GM12878 (cell line): Measurements from ENCODE around the gene TTC22. TPM values are rescaled to one million over a fixed set of nuclear protein-coding genes. Genes with fewer than 3 reads are reported as not detected.

Source experiments
- ATAC-seq: fragments of 200-7000 bp; cut with Tn5 transposase; 3 replicates; pipeline ENCODE4 v1.9.1; 2020; ENCODE audit warnings: mild to moderate bottlenecking, moderate library complexity
- BruUV-seq: library from RNA; stranded (reverse); fragments of 400-500 nt; replicated peaks from 2 replicates; lab custom pipeline; 2021; lab: Mats Ljungman, UMichigan
- CTCF ChIA-PET: fragments of 300-600 bp; sonication (Branson Sonifier 250); formaldehyde crosslinking; extraction: SDS; loops from one replicate; lab custom pipeline; 2021; ENCODE audit warnings: inconsistent platforms; lab: Yijun Ruan, JAX
- POLR2A ChIA-PET: fragments of 350-600 bp; formaldehyde crosslinking; extraction: SDS; loops from one replicate; lab custom pipeline; 2021; ENCODE audit warnings: inconsistent platforms; lab: Charles Lee
- RAD21 ChIA-PET: fragments of 300-600 bp; sonication (Branson Sonifier 250); formaldehyde crosslinking; loops from one replicate; lab custom pipeline; 2023; ENCODE audit warnings: antibody characterized with exemption; ENCODE audit not compliant: unreplicated experiment; lab: Charles Lee
- SMC1A ChIA-PET: fragments of 300-600 bp; sonication (Branson Sonifier 250); formaldehyde crosslinking; loops from one replicate; lab custom pipeline; 2023; ENCODE audit not compliant: unreplicated experiment, uncharacterized antibody; lab: Charles Lee
- DNase-seq: peaks from one replicate; pipeline ENCODE4 v3.0.0-alpha.2; 2011; ENCODE audit warnings: low read depth, low spot score
- FAIRE-seq: peaks from 3 replicates; lab custom pipeline; 2011; peaks lifted over from hg19 to GRCh38; lab: Jason Lieb, UNC
- H2AFZ ChIP-seq: 2 replicates; pipeline ENCODE4 v1.6.0; 2011; ENCODE audit warnings: low read depth, low read length, control low read depth; ENCODE audit not compliant: control insufficient read depth
- H3K27ac ChIP-seq: 2 replicates; pipeline ENCODE4 v1.5.1; 2011; ENCODE audit warnings: control low read depth; ENCODE audit not compliant: control insufficient read depth, insufficient read depth
- H3K27me3 ChIP-seq, 2 experiments: replicated peaks in 1 of 2; 2 replicates each; pipeline versions ENCODE4 v1.6.0 to v1.6.1; 2011; ENCODE audit warnings: low read length in 1 of 2; ENCODE audit not compliant: control insufficient read depth in 2 of 2, insufficient read depth in 2 of 2
- H3K36me3 ChIP-seq, 2 experiments: 2 replicates each; pipeline ENCODE4 v1.5.1; 2011; ENCODE audit warnings: low read length in 1 of 2; ENCODE audit not compliant: control insufficient read depth in 2 of 2, insufficient read depth in 2 of 2
- H3K4me1 ChIP-seq: 2 replicates; pipeline ENCODE4 v1.6.1; 2011; ENCODE audit warnings: mild to moderate bottlenecking, low read length, moderate library complexity, mixed read lengths; ENCODE audit not compliant: control insufficient read depth, insufficient read depth
- H3K4me2 ChIP-seq: 2 replicates; pipeline ENCODE4 v1.6.0; 2011; ENCODE audit warnings: control low read depth; ENCODE audit not compliant: control insufficient read depth, insufficient read depth
- H3K4me3 ChIP-seq: fragments of 200-600 bp; sonication (generic); 2 replicates; pipeline ENCODE4 v1.5.1; 2016
- H3K79me2 ChIP-seq: 2 replicates; pipeline ENCODE4 v1.6.0; 2011; ENCODE audit warnings: low read length; ENCODE audit not compliant: control insufficient read depth, insufficient read depth
- H3K9ac ChIP-seq: 2 replicates; pipeline ENCODE4 v1.8.0; 2011; ENCODE audit warnings: low read length, control low read depth, mixed read lengths; ENCODE audit not compliant: control insufficient read depth, insufficient read depth
- H3K9me3 ChIP-seq: replicated peaks from 3 replicates; pipeline ENCODE4 v1.5.1; 2011; ENCODE audit warnings: mild to moderate bottlenecking, low read length; ENCODE audit not compliant: control insufficient read depth, insufficient read depth
- H4K20me1 ChIP-seq: 2 replicates; pipeline ENCODE4 v1.6.0; 2011; ENCODE audit not compliant: control insufficient read depth, insufficient read depth
- BCL11A ChIP-seq: IDR thresholded peaks from 2 replicates; pipeline ENCODE4 v1.6.1; 2011; ENCODE audit warnings: low read depth, low read length
- BMI1 ChIP-seq: fragments of 450-650 bp; IDR thresholded peaks from 2 replicates; pipeline ENCODE4 v1.6.1; 2016; ENCODE audit warnings: mild to moderate bottlenecking, moderate library complexity, borderline replicate concordance
- CBX3 ChIP-seq: fragments of 200-600 bp; sonication (generic); IDR thresholded peaks from 2 replicates; pipeline ENCODE4 v1.6.1; 2016; ENCODE audit warnings: low read depth, borderline replicate concordance
- HCFC1 ChIP-seq: fragments of 150-350 bp; IDR thresholded peaks from 2 replicates; pipeline ENCODE4 v1.6.1; 2014; ENCODE audit warnings: low read length
- MYC ChIP-seq: IDR thresholded peaks from 2 replicates; pipeline ENCODE4 v1.6.1; 2011; ENCODE audit warnings: mild to moderate bottlenecking, low read length, moderate library complexity, inconsistent platforms; ENCODE audit not compliant: insufficient read depth, insufficient replicate concordance, insufficient read length, severe bottlenecking
- NR2C2 ChIP-seq: IDR thresholded peaks from 2 replicates; pipeline ENCODE4 v1.6.1; 2011; ENCODE audit warnings: borderline replicate concordance, low read depth; ENCODE audit not compliant: control insufficient read depth, insufficient read length
- POLR2A ChIP-seq: IDR thresholded peaks from 2 replicates; pipeline ENCODE4 v1.6.1; 2011; ENCODE audit warnings: low read depth, mild to moderate bottlenecking, low read length
- POLR2AphosphoS2 ChIP-seq: IDR thresholded peaks from 2 replicates; pipeline ENCODE4 v1.6.1; 2011; ENCODE audit warnings: low read depth, mild to moderate bottlenecking, low read length, improper control_type of control experiment, moderate library complexity
- STAT1 ChIP-seq: fragments of 450-650 bp; conservative IDR thresholded peaks from 2 replicates; pipeline ENCODE4 v1.6.1; 2014; ENCODE audit warnings: antibody characterized with exemption, mild to moderate bottlenecking
- TCF7 ChIP-seq: IDR thresholded peaks from 2 replicates; pipeline ENCODE4 v1.6.1; 2014; ENCODE audit warnings: antibody characterized with exemption, borderline replicate concordance
- ZSCAN29 ChIP-seq: fragments of 450-650 bp; IDR thresholded peaks from 2 replicates; pipeline ENCODE4 v1.6.1; 2017; ENCODE audit warnings: mild to moderate bottlenecking, moderate library complexity
- ZZZ3 ChIP-seq: IDR thresholded peaks from 2 replicates; pipeline ENCODE4 v1.6.1; 2011; ENCODE audit warnings: low read depth; ENCODE audit not compliant: control insufficient read depth, insufficient read length
- WGBS: methylation state at CpG from one replicate; pipeline ENCODE4 v1.1.6; 2016; ENCODE audit warnings: low lambda C conversion rate; ENCODE audit not compliant: insufficient replicate concordance, insufficient coverage; ENCODE audit errors: missing lambda C conversion rate; 5-methylcytosine and 5-hydroxymethylcytosine counted together
- in situ Hi-C: fragments of 300-500 bp; cut with MboI; formaldehyde crosslinking; loops from 9 replicates; pipeline ENCODE4 v1.14.3; 2018; ENCODE audit warnings: mixed read lengths
- intact Hi-C: fragments of 100-400 bp; cut with micrococcal nuclease; formaldehyde crosslinking; loops from one replicate; pipeline ENCODE4 v1.14.2; 2022; ENCODE audit not compliant: unreplicated experiment
- polyA plus RNA-seq, 11 experiments: library from polyadenylated mRNA; depleted of rRNA in 4 of 11; unstranded in 6 of 11; stranded (reverse) in 5 of 11; fragments of >200 nt; fragmentation: Nextera tagmentation in 4 of 11; fragmentation: Illumina TruSeq in 1 of 11; extraction: Ambion mirVana in 4 of 11; extraction: Trizol in 1 of 11; gene quantifications; 1 replicate in 1 of 11; 2 replicates in 10 of 11; pipeline versions ENCODE4 v1.2.1 to v1.2.3, GENCODE V29; 2011 to 2016; ENCODE audit warnings: inconsistent platforms in 2 of 11, missing spikeins in 2 of 11, low read depth in 1 of 11
- total RNA-seq, 4 experiments: library from RNA; depleted of rRNA in 3 of 4; stranded (reverse); fragments of >200 nt in 3 of 4; fragmentation: Illumina TruSeq in 1 of 4; extraction: Trizol in 1 of 4; gene quantifications; 2 replicates each; pipeline versions ENCODE4 v1.2.1 to v1.2.3, GENCODE V29; 2013 to 2021
- TF ChIP-seq, protein P1 (sequence below): fragments of 450-650 bp; formaldehyde crosslinking; IDR thresholded peaks from 2 replicates; pipeline ENCODE4 v1.4.0; 2022; ENCODE audit warnings: mild to moderate bottlenecking, moderate library complexity
- TF ChIP-seq, protein P2 (sequence below): fragments of 450-650 bp; IDR thresholded peaks from 2 replicates; pipeline ENCODE4 v1.6.1; 2017; ENCODE audit warnings: antibody characterized with exemption, mild to moderate bottlenecking, moderate library complexity
- TF ChIP-seq, protein P3 (sequence below): fragments of 450-650 bp; IDR thresholded peaks from 2 replicates; pipeline ENCODE4 v1.6.1; 2018; ENCODE audit warnings: borderline replicate concordance, mild to moderate bottlenecking; ENCODE audit not compliant: partially characterized antibody

TTC22 gene
- total and polyA plus RNA-seq, 10 of the 15 experiments (the other 5 are each of a cell fraction or from before 2014, with no cell fraction given) = 0.64 to 5.1 (median 1.9) TPM

GRCh38 chr1:54758678-54759348, 42.3 kb downstream of the TTC22 start (continued):
- TF ChIP-seq, protein P1, sequence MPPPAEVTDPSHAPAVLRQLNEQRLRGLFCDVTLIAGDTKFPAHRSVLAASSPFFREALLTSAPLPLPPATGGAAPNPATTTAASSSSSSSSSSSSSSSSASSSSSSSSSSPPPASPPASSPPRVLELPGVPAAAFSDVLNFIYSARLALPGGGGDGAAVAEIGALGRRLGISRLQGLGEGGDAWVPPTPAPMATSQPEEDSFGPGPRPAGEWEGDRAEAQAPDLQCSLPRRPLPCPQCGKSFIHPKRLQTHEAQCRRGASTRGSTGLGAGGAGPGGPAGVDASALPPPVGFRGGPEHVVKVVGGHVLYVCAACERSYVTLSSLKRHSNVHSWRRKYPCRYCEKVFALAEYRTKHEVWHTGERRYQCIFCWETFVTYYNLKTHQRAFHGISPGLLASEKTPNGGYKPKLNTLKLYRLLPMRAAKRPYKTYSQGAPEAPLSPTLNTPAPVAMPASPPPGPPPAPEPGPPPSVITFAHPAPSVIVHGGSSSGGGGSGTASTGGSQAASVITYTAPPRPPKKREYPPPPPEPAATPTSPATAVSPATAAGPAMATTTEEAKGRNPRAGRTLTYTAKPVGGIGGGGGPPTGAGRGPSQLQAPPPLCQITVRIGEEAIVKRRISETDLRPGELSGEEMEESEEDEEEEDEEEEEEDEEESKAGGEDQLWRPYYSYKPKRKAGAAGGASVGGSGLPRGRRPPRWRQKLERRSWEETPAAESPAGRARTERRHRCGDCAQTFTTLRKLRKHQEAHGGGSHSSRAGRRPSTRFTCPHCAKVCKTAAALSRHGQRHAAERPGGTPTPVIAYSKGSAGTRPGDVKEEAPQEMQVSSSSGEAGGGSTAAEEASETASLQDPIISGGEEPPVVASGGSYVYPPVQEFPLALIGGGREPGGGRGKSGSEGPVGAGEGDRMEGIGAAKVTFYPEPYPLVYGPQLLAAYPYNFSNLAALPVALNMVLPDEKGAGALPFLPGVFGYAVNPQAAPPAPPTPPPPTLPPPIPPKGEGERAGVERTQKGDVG (CRISPR knock-in tag) = no peak
- no peak for TF ChIP-seq TCF7
- no peak for TF ChIP-seq BCL11A
- TF ChIP-seq STAT1 = no peak
- no peak for TF ChIP-seq ZSCAN29
- TF ChIP-seq HCFC1 = no peak
- TF ChIP-seq BMI1 = no peak
- no peak for TF ChIP-seq NR2C2

GRCh38 chr1:54757833-54758232, 43.3 kb downstream of the TTC22 start:
- H3K36me3 ChIP-seq = peaks cover 2 to 7% of the 10 kb centered on the region in 2 experiments; a peak in 3 of 4 replicates
- ChIA-PET RAD21 (no interaction called here), SMC1A (no interaction called here), POLR2A (no interaction called here), CTCF (no interaction called here)
- DNase-seq (no peak), ATAC-seq (no peak), FAIRE-seq (no peak)
- H3K9me3 ChIP-seq = no peaks in the 10 kb centered on the region
- no peak overlapping the region for H3K9ac ChIP-seq
- H3K27me3 ChIP-seq = no peaks in the 10 kb centered on the region
- no TSS peak for BruUV-seq
- no peak overlapping the region for H3K4me2 ChIP-seq
- no peak overlapping the region for H2AFZ ChIP-seq
- no peak overlapping the region for H3K27ac ChIP-seq
- H3K4me3 ChIP-seq = no peak overlapping the region
- H3K4me1 ChIP-seq = no peaks in the 10 kb centered on the region
- WGBS = 90% methylated on average over 9 of the region's 9 CpGs
- H4K20me1 ChIP-seq = no peaks in the 10 kb centered on the region
- in situ Hi-C loops = no loop called here
- intact Hi-C loops = no loop called here
- H3K79me2 ChIP-seq = peaks cover 3% of the 10 kb centered on the region
- TF ChIP-seq POLR2AphosphoS2 (no peak), CBX3 (no peak), MYC (no peak), NR2C2 (no peak), POLR2A (no peak), ZZZ3 (no peak)
- TF ChIP-seq, protein P2, sequence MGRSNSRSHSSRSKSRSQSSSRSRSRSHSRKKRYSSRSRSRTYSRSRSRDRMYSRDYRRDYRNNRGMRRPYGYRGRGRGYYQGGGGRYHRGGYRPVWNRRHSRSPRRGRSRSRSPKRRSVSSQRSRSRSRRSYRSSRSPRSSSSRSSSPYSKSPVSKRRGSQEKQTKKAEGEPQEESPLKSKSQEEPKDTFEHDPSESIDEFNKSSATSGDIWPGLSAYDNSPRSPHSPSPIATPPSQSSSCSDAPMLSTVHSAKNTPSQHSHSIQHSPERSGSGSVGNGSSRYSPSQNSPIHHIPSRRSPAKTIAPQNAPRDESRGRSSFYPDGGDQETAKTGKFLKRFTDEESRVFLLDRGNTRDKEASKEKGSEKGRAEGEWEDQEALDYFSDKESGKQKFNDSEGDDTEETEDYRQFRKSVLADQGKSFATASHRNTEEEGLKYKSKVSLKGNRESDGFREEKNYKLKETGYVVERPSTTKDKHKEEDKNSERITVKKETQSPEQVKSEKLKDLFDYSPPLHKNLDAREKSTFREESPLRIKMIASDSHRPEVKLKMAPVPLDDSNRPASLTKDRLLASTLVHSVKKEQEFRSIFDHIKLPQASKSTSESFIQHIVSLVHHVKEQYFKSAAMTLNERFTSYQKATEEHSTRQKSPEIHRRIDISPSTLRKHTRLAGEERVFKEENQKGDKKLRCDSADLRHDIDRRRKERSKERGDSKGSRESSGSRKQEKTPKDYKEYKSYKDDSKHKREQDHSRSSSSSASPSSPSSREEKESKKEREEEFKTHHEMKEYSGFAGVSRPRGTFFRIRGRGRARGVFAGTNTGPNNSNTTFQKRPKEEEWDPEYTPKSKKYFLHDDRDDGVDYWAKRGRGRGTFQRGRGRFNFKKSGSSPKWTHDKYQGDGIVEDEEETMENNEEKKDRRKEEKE = no peak
- TF ChIP-seq, protein P3, sequence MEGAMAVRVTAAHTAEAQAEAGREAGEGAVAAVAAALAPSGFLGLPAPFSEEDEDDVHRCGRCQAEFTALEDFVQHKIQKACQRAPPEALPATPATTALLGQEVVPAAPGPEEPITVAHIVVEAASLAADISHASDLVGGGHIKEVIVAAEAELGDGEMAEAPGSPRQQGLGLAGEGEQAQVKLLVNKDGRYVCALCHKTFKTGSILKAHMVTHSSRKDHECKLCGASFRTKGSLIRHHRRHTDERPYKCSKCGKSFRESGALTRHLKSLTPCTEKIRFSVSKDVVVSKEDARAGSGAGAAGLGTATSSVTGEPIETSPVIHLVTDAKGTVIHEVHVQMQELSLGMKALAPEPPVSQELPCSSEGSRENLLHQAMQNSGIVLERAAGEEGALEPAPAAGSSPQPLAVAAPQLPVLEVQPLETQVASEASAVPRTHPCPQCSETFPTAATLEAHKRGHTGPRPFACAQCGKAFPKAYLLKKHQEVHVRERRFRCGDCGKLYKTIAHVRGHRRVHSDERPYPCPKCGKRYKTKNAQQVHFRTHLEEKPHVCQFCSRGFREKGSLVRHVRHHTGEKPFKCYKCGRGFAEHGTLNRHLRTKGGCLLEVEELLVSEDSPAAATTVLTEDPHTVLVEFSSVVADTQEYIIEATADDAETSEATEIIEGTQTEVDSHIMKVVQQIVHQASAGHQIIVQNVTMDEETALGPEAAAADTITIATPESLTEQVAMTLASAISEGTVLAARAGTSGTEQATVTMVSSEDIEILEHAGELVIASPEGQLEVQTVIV = no peak
